Neural progenitor cell (in vitro differentiated cells): ENCODE results near the gene ASB4.

Experiments used
- CTCF ChIP-seq: fragments of 200-600 bp; sonication (generic); IDR thresholded peaks from 2 replicates; pipeline ENCODE4 v1.5.1; 2017; ENCODE audit warnings: antibody characterized with exemption, mild to moderate bottlenecking
- EZH2 ChIP-seq: fragments of 200-600 bp; sonication (generic); IDR thresholded peaks from 2 replicates; pipeline ENCODE4 v1.6.1; 2017; ENCODE audit warnings: antibody characterized with exemption, mild to moderate bottlenecking, moderate library complexity

GRCh38 chr7:95472581-95473161, 13.1 kb upstream of the ASB4 start:
- TF ChIP-seq CTCF (no peak), EZH2 (no peak)
